H9 (cell line): Measurements from ENCODE around the gene VENTX. TPM values are rescaled to one million over a fixed set of nuclear protein-coding genes. Genes with fewer than 3 reads are reported as not detected.

Experiments
- DNase-seq: peaks from one replicate; pipeline ENCODE4 v3.0.0-alpha.2; 2017
- H2AFZ ChIP-seq: one replicate; pipeline ENCODE4 v1.6.1; 2013; ENCODE audit warnings: mild to moderate bottlenecking, low read length, control low read depth, moderate library complexity
- H2AK5ac ChIP-seq: 2 replicates; pipeline ENCODE4 v1.6.1; 2013; ENCODE audit warnings: low read length, control low read depth, mixed read lengths; ENCODE audit not compliant: insufficient read length
- H2BK120ac ChIP-seq: one replicate; pipeline ENCODE4 v1.6.1; 2013; ENCODE audit warnings: low read depth, mild to moderate bottlenecking, low read length, control low read depth, inconsistent platforms; ENCODE audit not compliant: poor library complexity, severe bottlenecking
- H2BK12ac ChIP-seq: 2 replicates; pipeline ENCODE4 v1.6.1; 2013; ENCODE audit warnings: low read length, control low read depth, mixed read lengths, low read depth; ENCODE audit not compliant: insufficient read length
- H2BK15ac ChIP-seq: 2 replicates; pipeline ENCODE4 v1.6.1; 2013; ENCODE audit warnings: low read depth, low read length, control low read depth
- H2BK20ac ChIP-seq: one replicate; pipeline ENCODE4 v1.6.1; 2013; ENCODE audit warnings: low read depth, mild to moderate bottlenecking, low read length, control low read depth, inconsistent platforms; ENCODE audit not compliant: poor library complexity, severe bottlenecking
- H2BK5ac ChIP-seq: 2 replicates; pipeline ENCODE4 v1.6.1; 2013; ENCODE audit warnings: low read length, control low read depth, mixed read lengths; ENCODE audit not compliant: insufficient read length
- H3K14ac ChIP-seq: 2 replicates; pipeline ENCODE4 v1.6.1; 2013; ENCODE audit warnings: low read length, control low read depth; ENCODE audit not compliant: insufficient read depth
- H3K18ac ChIP-seq: 2 replicates; pipeline ENCODE4 v1.6.1; 2013; ENCODE audit warnings: low read depth, mild to moderate bottlenecking, mixed read lengths, low read length, control low read depth; ENCODE audit not compliant: insufficient read length
- H3K23ac ChIP-seq: 2 replicates; pipeline ENCODE4 v1.6.1; 2013; ENCODE audit warnings: low read length, control low read depth, mixed read lengths, low read depth; ENCODE audit not compliant: insufficient read length
- H3K23me2 ChIP-seq: 2 replicates; pipeline ENCODE4 v1.6.1; 2013; ENCODE audit warnings: low read depth, mild to moderate bottlenecking, mixed read lengths, low read length, control low read depth; ENCODE audit not compliant: insufficient read length, poor library complexity, severe bottlenecking
- H3K27ac ChIP-seq: 2 replicates; pipeline ENCODE4 v1.5.1; 2013; ENCODE audit warnings: low read length, control low read depth, mixed read lengths, low read depth; ENCODE audit not compliant: insufficient read length
- H3K27me3 ChIP-seq: 2 replicates; pipeline ENCODE4 v1.6.1; 2013; ENCODE audit warnings: low read length, control low read depth, inconsistent platforms; ENCODE audit not compliant: insufficient read depth
- H3K4ac ChIP-seq: 2 replicates; pipeline ENCODE4 v1.6.1; 2013; ENCODE audit warnings: low read depth, mild to moderate bottlenecking, control low read depth, inconsistent platforms, low read length, moderate library complexity
- H3K4me1 ChIP-seq: 2 replicates; pipeline ENCODE4 v1.6.1; 2013; ENCODE audit warnings: low read length, control low read depth, inconsistent platforms; ENCODE audit not compliant: insufficient read depth
- H3K4me2 ChIP-seq: 2 replicates; pipeline ENCODE4 v1.6.1; 2013; ENCODE audit warnings: low read length, control low read depth, mixed read lengths; ENCODE audit not compliant: insufficient read length, insufficient read depth
- H3K56ac ChIP-seq: 2 replicates; pipeline ENCODE4 v1.6.1; 2013; ENCODE audit warnings: low read depth, mild to moderate bottlenecking, mixed read lengths, low read length, control low read depth; ENCODE audit not compliant: insufficient read length
- H3K79me1 ChIP-seq: 2 replicates; pipeline ENCODE4 v1.6.1; 2013; ENCODE audit warnings: low read depth, mild to moderate bottlenecking, moderate library complexity, low read length, control low read depth, inconsistent platforms; ENCODE audit not compliant: insufficient read depth, poor library complexity, severe bottlenecking
- H3K79me2 ChIP-seq: 2 replicates; pipeline ENCODE4 v1.6.1; 2013; ENCODE audit warnings: low read length, control low read depth, inconsistent platforms; ENCODE audit not compliant: insufficient read depth
- H3K9ac ChIP-seq: 2 replicates; pipeline ENCODE4 v1.6.1; 2013; ENCODE audit warnings: low read length, control low read depth, mixed read lengths; ENCODE audit not compliant: insufficient read length; ENCODE audit errors: extremely low read depth
- H3K9me3 ChIP-seq: one replicate; pipeline ENCODE4 v1.6.1; 2013; ENCODE audit warnings: low read depth, low read length, inconsistent platforms; ENCODE audit not compliant: control insufficient read depth
- H3T11ph ChIP-seq: one replicate; pipeline ENCODE4 v1.6.1; 2013; ENCODE audit warnings: mild to moderate bottlenecking, low read length, control low read depth, inconsistent platforms
- H4K20me1 ChIP-seq: one replicate; pipeline ENCODE4 v1.6.1; 2013; ENCODE audit not compliant: control insufficient read depth, insufficient read length, insufficient read depth
- H4K5ac ChIP-seq: 2 replicates; pipeline ENCODE4 v1.6.1; 2013; ENCODE audit warnings: low read depth, mild to moderate bottlenecking, mixed read lengths, low read length, control low read depth; ENCODE audit not compliant: insufficient read length
- H4K8ac ChIP-seq: replicated peaks from 2 replicates; pipeline ENCODE4 v1.6.1; 2013; ENCODE audit warnings: low read length, control low read depth, mixed read lengths, low read depth; ENCODE audit not compliant: insufficient read length
- H4K91ac ChIP-seq: 2 replicates; pipeline ENCODE4 v1.6.1; 2013; ENCODE audit warnings: low read depth, mild to moderate bottlenecking, moderate library complexity, mixed read lengths, low read length, control low read depth; ENCODE audit not compliant: insufficient read length
- H3K27ac Mint-ChIP-seq, 3 experiments: 2 replicates in 2 of 3; 3 replicates in 1 of 3; pipeline ENCODE4 v1.8.0; 2020 to 2021; ENCODE audit warnings: mixed read lengths in 3 of 3, mild to moderate bottlenecking in 1 of 3, moderate library complexity in 1 of 3
- H3K27me3 Mint-ChIP-seq: 2 replicates; pipeline ENCODE4 v1.8.0; 2021; ENCODE audit warnings: low read depth, mild to moderate bottlenecking, moderate library complexity, mixed read lengths
- H3K36me3 Mint-ChIP-seq, 3 experiments: 2 replicates in 2 of 3; 3 replicates in 1 of 3; pipeline ENCODE4 v1.8.0; 2020 to 2021; ENCODE audit warnings: low read depth in 3 of 3, mixed read lengths in 3 of 3; ENCODE audit not compliant: insufficient read depth in 1 of 3
- H3K4me1 Mint-ChIP-seq, 2 experiments: 2 replicates each; pipeline ENCODE4 v1.8.0; 2020; ENCODE audit warnings: mixed read lengths in 2 of 2
- H3K4me3 Mint-ChIP-seq, 2 experiments: 2 replicates in 1 of 2; 3 replicates in 1 of 2; pipeline ENCODE4 v1.8.0; 2020 to 2021; ENCODE audit warnings: mild to moderate bottlenecking in 2 of 2, mixed read lengths in 2 of 2, moderate library complexity in 1 of 2
- H3K9me3 Mint-ChIP-seq, 2 experiments: 2 replicates in 1 of 2; 3 replicates in 1 of 2; pipeline ENCODE4 v1.8.0; 2020; ENCODE audit warnings: mild to moderate bottlenecking in 2 of 2, mixed read lengths in 2 of 2, moderate library complexity in 1 of 2
- WGBS: extraction: QIAGEN DNeasy Blood & Tissue Kit; methylation state at CpG from one replicate; pipeline ENCODE4 v1.1.7; 2013; ENCODE audit warnings: missing lambda C conversion rate, low lambda C conversion rate, mixed read lengths; ENCODE audit not compliant: insufficient read length; ENCODE audit errors: extremely low coverage; 5-methylcytosine and 5-hydroxymethylcytosine counted together
- total RNA-seq: library from RNA; stranded (reverse); gene quantifications from 2 replicates; pipeline ENCODE4 v1.2.1, GENCODE V29; 2021
- TF ChIP-seq, protein P1 (sequence below): fragments of 200-600 bp; sonication (generic); conservative IDR thresholded peaks from 3 replicates; pipeline ENCODE4 v1.8.0; 2021; ENCODE audit warnings: antibody characterized with exemption, mild to moderate bottlenecking

VENTX gene
- total RNA-seq, 1 experiment from 2014 or later = 10.9 TPM

GRCh38 chr10:133201151-133201947, 36.3 kb upstream of the VENTX start:
- Histone ChIP-seq H3K79me1 (no peaks in the 10 kb centered on the region), H3K4me1 (no peaks in the 10 kb centered on the region), H3K4me2 (no peak overlapping the region), H4K5ac (no peak overlapping the region), H2BK20ac (no peak overlapping the region), H3K79me2 (no peaks in the 10 kb centered on the region), H3K27ac (no peak overlapping the region), H2BK15ac (no peak overlapping the region), H4K91ac (no peak overlapping the region), H4K8ac (no peak overlapping the region), H3K23me2 (no peaks in the 10 kb centered on the region), H2BK120ac (no peak overlapping the region), H3K9me3 (no peaks in the 10 kb centered on the region), H2AK5ac (no peak overlapping the region), H3K14ac (no peak overlapping the region; the same call in 1 of the 2 replicates), H2BK5ac (no peak overlapping the region), H2AFZ (no peak overlapping the region), H3K27me3 (no peaks in the 10 kb centered on the region), H2BK12ac (no peak overlapping the region), H3K23ac (no peak overlapping the region), H3T11ph (no peak overlapping the region), H3K9ac (no peak overlapping the region), H3K4ac (no peak overlapping the region; the same call in 1 of the 2 replicates), H3K18ac (no peak overlapping the region), H4K20me1 (no peaks in the 10 kb centered on the region), H3K56ac (no peak overlapping the region)
- Mint-ChIP-seq H3K36me3 (peaks cover 1 to 5% (median 2%) of the 10 kb centered on the region in 3 experiments; a peak in 3 of 7 replicates), H3K27ac (peak overlapping the region; percentile 73 to 84 (median 82); a peak in 4 of 7 replicates), H3K27me3 (no peaks in the 10 kb centered on the region; the same call in 1 of the 2 replicates), H3K9me3 (no peaks in the 10 kb centered on the region), H3K4me1 (0 out of 4 replicates have a peak, but pooled peaks cover 0 to 2% of the 10 kb centered on the region in 2 experiments), H3K4me3 (no peak overlapping the region)
- no CpG with 5 or more reads among the region's 57 CpGs for WGBS
- TF ChIP-seq, protein P1, sequence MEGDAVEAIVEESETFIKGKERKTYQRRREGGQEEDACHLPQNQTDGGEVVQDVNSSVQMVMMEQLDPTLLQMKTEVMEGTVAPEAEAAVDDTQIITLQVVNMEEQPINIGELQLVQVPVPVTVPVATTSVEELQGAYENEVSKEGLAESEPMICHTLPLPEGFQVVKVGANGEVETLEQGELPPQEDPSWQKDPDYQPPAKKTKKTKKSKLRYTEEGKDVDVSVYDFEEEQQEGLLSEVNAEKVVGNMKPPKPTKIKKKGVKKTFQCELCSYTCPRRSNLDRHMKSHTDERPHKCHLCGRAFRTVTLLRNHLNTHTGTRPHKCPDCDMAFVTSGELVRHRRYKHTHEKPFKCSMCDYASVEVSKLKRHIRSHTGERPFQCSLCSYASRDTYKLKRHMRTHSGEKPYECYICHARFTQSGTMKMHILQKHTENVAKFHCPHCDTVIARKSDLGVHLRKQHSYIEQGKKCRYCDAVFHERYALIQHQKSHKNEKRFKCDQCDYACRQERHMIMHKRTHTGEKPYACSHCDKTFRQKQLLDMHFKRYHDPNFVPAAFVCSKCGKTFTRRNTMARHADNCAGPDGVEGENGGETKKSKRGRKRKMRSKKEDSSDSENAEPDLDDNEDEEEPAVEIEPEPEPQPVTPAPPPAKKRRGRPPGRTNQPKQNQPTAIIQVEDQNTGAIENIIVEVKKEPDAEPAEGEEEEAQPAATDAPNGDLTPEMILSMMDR = no peak
- no peak for DNase-seq
